Heart left ventricle (tissue), 16 donors: Measurements from ENCODE around the gene L2HGDH. TPM values are rescaled to one million over a fixed set of nuclear protein-coding genes. Genes with fewer than 3 reads are reported as not detected.

Experiments
- ATAC-seq, 4 donors: fragments of 200-7000 bp; cut with Tn5 transposase; one replicate each; pipeline ENCODE4 v1.9.1; 2020 to 2022; ENCODE audit warnings: moderate library complexity in 4 of 4, mild to moderate bottlenecking in 3 of 4, moderate number of reproducible peaks in 1 of 4
- DNase-seq, 5 donors: peaks; one replicate each; pipeline ENCODE4 v3.0.0-alpha.2; 2020
- H3K27ac ChIP-seq, 12 donors: fragments of 200-600 bp; sonication (generic) in 4 of 12; one replicate each; pipeline versions ENCODE4 v1.5.0 to v1.8.0; 2016 to 2022; ENCODE audit warnings: mild to moderate bottlenecking in 2 of 12
- H3K27me3 ChIP-seq, 9 donors: fragments of 200-600 bp; sonication (generic) in 2 of 9; one replicate each; pipeline versions ENCODE4 v1.5.1 to v1.8.0; 2016 to 2022; ENCODE audit warnings: mild to moderate bottlenecking in 3 of 9
- H3K36me3 ChIP-seq, 9 donors: fragments of 200-600 bp; sonication (generic) in 2 of 9; one replicate each; pipeline versions ENCODE4 v1.5.0 to v1.8.0; 2018 to 2022; ENCODE audit warnings: mild to moderate bottlenecking in 2 of 9
- H3K4me1 ChIP-seq, 12 donors: fragments of 200-600 bp; sonication (generic) in 4 of 12; one replicate each; pipeline versions ENCODE4 v1.5.0 to v1.8.0; 2016 to 2022; ENCODE audit warnings: mild to moderate bottlenecking in 3 of 12
- H3K4me3 ChIP-seq, 12 donors: fragments of 200-600 bp; sonication (generic) in 4 of 12; one replicate each; pipeline versions ENCODE4 v1.5.0 to v1.8.0; 2017 to 2022; ENCODE audit warnings: mild to moderate bottlenecking in 9 of 12, moderate library complexity in 4 of 12
- H3K9me3 ChIP-seq, 12 donors: fragments of 200-600 bp; sonication (generic) in 4 of 12; one replicate each; pipeline versions ENCODE4 v1.5.0 to v1.8.0; 2016 to 2022; ENCODE audit warnings: mild to moderate bottlenecking in 1 of 12
- POLR2A ChIP-seq, 2 donors: fragments of 450-650 bp; IDR thresholded peaks; one replicate each; pipeline ENCODE4 v1.6.1; 2017; ENCODE audit warnings: antibody characterized with exemption in 2 of 2, mild to moderate bottlenecking in 2 of 2, moderate library complexity in 2 of 2
- WGBS, 4 donors: extraction: QIAGEN DNeasy Blood & Tissue Kit in 2 of 4; methylation state at CpG; one replicate each; pipeline versions ENCODE4 v1.1.5 to v1.1.7; 2013 to 2018; 5-methylcytosine and 5-hydroxymethylcytosine counted together
- intact Hi-C, 10 donors: fragments of 100-400 bp; cut with DNase I; formaldehyde crosslinking; loops; one replicate each; pipeline versions ENCODE4 v1.11.1 to v1.14.2; 2022
- polyA plus RNA-seq, 2 donors: library from polyadenylated mRNA; stranded (reverse); fragments of 200-250 nt; gene quantifications; one replicate each; pipeline ENCODE4 v1.2.3, GENCODE V29; 2013
- total RNA-seq, 9 donors: library from RNA; depleted of rRNA in 2 of 9; stranded (reverse); fragments of >200 nt in 2 of 9; fragmentation: NEBNext Ultra II Directional in 3 of 9; extraction: Animal tissue kit (Norgen Biotek cat#: 25700) in 3 of 9; gene quantifications; one replicate each; pipeline versions ENCODE4 v1.1.0 to v1.2.4, GENCODE V29; 2016 to 2023
- TF ChIP-seq, protein P1 (sequence below), 12 donors: fragments of 200-600 bp; sonication (generic) in 4 of 12; IDR thresholded peaks; one replicate each; pipeline versions ENCODE4 v1.5.0 to v1.8.0; 2018 to 2022; ENCODE audit warnings: antibody characterized with exemption in 12 of 12, mild to moderate bottlenecking in 5 of 12
- donor health status: ischemic (EF 13 %, LVEDD 7.1; RV severe dilation, severe dysfunction).
- donor health status: healthy with polysubstance abuse.
- donor health status: DM: no; HTN: yes; CAD: no.
- donor health status: DM: no; HTN: no; CAD: no.
- donor health status: ischemic (EF 25% LVEDD 6.9; RV normal size, moderate dysfunction).
- donor health status: ischemic (EF 25% LVEDD 5.7; RV mildly dilated, moderate dysfunction).
- donor health status: healthy.
- donor health status: DM: yes; HTN: yes; CAD: no.
- donor health status: ischemic (EF 35%, LVEDD 5.7; RV mildly dilated, moderate dysfunction).
- donor health status: nonischemic (EF 11% LVEDD 7.7; RV severe dilation, severe dysfunction).
- donor health status: DM: yes; HTN: yes; CAD: no.
- donor health status: PGD.
- donor health status: ischemic (EF 29% LVEDD 5.4; RV normal size, mild dysfunction).
- donor health status: nonischemic (EF 23%, LVEDD 6.1; RV moderate dilation, normal function).

The L2HGDH gene
- total and polyA plus RNA-seq, 11 donors, result 2.5 to 12.2 (median 9.1) TPM

DNA sequence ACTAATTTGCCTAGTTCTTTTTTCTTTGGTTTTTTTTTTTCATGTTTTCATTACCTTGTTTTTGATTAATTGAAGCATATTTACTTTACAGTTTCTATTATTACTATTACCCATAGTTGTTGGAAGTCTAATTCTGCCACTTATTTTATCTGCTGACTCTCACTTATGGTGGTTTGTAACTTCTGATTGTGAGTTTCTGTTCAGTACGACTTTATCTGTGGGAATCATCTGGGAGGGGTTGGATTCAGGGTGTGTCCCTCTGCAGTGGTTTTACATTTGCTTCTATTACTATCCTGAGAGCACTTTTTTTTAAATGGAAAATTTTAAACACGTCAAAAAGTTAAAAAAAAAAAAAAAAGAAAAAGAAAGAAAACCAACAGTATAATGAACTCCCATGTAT is 54.3 kb downstream of the L2HGDH start:
- WGBS, 4 donors, result 40 to 58% (median 50%) methylated on average over 2 of the region's 2 CpGs
- DNase-seq (no peak), ATAC-seq (no peak)
- Histone ChIP-seq H3K4me1 (peaks cover 0 to 2% (median 0%) of the 10 kb centered on the region in 12 donors), H3K36me3 (no peaks in the 10 kb centered on the region), H3K27ac (no peak overlapping the region), H3K4me3 (no peak overlapping the region), H3K27me3 (no peaks in the 10 kb centered on the region), H3K9me3 (peaks cover 0 to 1% (median 0%) of the 10 kb centered on the region in 12 donors)
- TF ChIP-seq, protein P1, sequence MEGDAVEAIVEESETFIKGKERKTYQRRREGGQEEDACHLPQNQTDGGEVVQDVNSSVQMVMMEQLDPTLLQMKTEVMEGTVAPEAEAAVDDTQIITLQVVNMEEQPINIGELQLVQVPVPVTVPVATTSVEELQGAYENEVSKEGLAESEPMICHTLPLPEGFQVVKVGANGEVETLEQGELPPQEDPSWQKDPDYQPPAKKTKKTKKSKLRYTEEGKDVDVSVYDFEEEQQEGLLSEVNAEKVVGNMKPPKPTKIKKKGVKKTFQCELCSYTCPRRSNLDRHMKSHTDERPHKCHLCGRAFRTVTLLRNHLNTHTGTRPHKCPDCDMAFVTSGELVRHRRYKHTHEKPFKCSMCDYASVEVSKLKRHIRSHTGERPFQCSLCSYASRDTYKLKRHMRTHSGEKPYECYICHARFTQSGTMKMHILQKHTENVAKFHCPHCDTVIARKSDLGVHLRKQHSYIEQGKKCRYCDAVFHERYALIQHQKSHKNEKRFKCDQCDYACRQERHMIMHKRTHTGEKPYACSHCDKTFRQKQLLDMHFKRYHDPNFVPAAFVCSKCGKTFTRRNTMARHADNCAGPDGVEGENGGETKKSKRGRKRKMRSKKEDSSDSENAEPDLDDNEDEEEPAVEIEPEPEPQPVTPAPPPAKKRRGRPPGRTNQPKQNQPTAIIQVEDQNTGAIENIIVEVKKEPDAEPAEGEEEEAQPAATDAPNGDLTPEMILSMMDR (IDR thresholded peaks at IDR 0.05), result no peak
- intact Hi-C loops, result loop anchor here in 1 of 10 donors (10.0 kb wide), 1 partner anchor 93 kb away; no protein-coding TSS in a partner anchor

DNA sequence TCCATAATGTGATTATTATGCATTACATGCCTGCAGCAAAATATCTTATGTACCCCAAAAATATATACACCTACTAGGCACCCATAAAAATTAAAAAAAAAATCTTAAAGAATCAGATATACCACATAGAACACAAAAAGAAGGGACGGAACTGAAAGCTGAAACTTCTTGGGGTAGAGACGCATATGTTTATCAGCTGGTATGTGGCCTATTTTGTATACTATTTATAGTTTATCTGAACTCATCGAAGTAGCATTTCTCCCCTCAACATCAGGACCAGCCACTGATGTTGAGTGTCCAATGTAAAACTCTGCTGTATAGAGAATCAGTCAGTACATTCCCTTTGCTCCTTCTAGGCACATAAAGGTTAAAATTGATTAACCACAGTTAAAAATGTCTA is 57.8 kb downstream of the L2HGDH start:
- H3K36me3 ChIP-seq, result no peaks in the 10 kb centered on the region
- DNase-seq (no peak), ATAC-seq (no peak)
- H3K27ac ChIP-seq, result no peak overlapping the region
- WGBS, 4 donors, result 59 to 77% (median 68%) methylated on average over 3 of the region's 3 CpGs
- no peaks in the 10 kb centered on the region for H3K4me1 ChIP-seq
- H3K4me3 ChIP-seq, result no peak overlapping the region
- TF ChIP-seq POLR2A (IDR thresholded peaks at IDR 0.05), result no peak
- TF ChIP-seq, protein P1 (IDR thresholded peaks at IDR 0.05), result no peak
- intact Hi-C loops, result loop anchor here in 1 of 10 donors (10.0 kb wide), 1 partner anchor 89 kb away; no protein-coding TSS in a partner anchor
- H3K9me3 ChIP-seq, result peaks cover 0 to 10% (median 0%) of the 10 kb centered on the region in 12 donors
- H3K27me3 ChIP-seq, result no peaks in the 10 kb centered on the region

DNA sequence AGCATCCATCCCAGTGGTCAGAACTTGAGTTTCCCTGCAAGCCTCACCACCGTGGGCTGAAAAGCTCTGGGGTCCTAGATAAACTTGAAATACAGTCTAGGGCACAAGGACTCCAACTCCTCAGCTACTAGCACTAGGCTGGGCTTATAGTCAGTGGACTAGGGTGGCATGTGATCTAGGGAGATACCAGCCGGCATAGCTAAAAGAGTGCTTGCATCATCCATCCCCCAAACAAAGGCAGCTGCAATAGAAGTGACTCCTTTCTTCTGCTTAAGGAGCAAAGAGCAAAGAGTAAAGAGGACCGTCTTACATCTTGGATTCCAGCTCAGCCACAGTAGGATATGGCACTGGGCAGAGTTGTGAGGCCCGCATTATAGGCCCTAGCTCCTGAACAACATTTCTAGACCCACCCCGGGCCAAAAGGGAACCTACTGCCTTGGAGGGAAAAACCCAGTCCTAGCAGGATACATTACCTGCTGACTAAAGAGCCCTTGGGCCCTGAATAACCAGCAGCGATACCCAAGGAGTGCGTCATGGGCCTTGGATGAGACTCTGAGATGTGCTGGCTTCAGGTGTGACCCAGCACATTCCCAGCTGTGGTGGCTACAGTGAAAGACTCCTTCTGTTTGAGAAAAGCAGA is 62.8 kb downstream of the L2HGDH start:
- WGBS, 4 donors, result 76 to 93% (median 81%) methylated on average over 7 of the region's 7 CpGs
- ATAC-seq, result no peak
- Histone ChIP-seq H3K27me3 (no peaks in the 10 kb centered on the region), H3K36me3 (peaks cover 0 to 18% (median 0%) of the 10 kb centered on the region in 9 donors), H3K27ac (no peak overlapping the region), H3K4me1 (no peaks in the 10 kb centered on the region), H3K9me3 (peaks cover 0 to 10% (median 0%) of the 10 kb centered on the region in 12 donors), H3K4me3 (no peak overlapping the region)
- intact Hi-C loops, result no loop called here
- no peak for DNase-seq
- no peak for TF ChIP-seq POLR2A (IDR thresholded peaks at IDR 0.05)
- TF ChIP-seq, protein P1 (IDR thresholded peaks at IDR 0.05), result no peak

DNA sequence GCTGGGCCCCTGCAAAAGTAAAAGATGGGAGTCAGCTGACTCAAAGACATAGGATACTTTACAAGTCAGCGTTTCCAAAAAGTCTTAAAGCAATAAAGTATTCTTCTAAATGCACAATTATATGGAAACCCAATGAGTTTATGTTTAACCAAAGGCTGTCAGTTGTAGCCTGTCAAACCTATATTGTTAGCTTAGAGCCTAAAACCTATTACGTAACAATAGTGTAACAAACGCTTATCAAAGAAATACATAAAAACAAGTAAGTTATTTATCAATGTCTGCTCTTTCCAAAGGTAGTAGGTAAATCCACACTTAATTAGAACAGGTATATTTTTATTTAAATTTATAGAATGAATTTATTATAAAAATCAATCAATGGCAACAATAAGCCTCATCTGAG is 64.8 kb downstream of the L2HGDH start:
- ATAC-seq, result no peak
- WGBS, 4 donors, result 64 to 96% (median 75%) methylated on average over 3 of the region's 3 CpGs
- intact Hi-C loops, result no loop called here
- no peak overlapping the region for H3K4me3 ChIP-seq
- DNase-seq, result no peak
- H3K27me3 ChIP-seq, result no peaks in the 10 kb centered on the region
- H3K4me1 ChIP-seq, result no peaks in the 10 kb centered on the region
- TF ChIP-seq POLR2A (IDR thresholded peaks at IDR 0.05), result no peak
- TF ChIP-seq, protein P1 (IDR thresholded peaks at IDR 0.05), result no peak
- H3K36me3 ChIP-seq, result peaks cover 0 to 18% (median 0%) of the 10 kb centered on the region in 9 donors
- H3K27ac ChIP-seq, result no peak overlapping the region
- peaks cover 0 to 5% (median 0%) of the 10 kb centered on the region in 12 donors for H3K9me3 ChIP-seq
